T-helper 2 cell (primary cell): ENCODE data around the gene SLC25A24.
"Not testable (repeated sequence)": the region's sequence is repeated elsewhere in the genome, so short reads cannot be mapped to it uniquely, and the experiment has no call there.

ENCODE experiments used
- DNase-seq, 5 experiments: peaks; one replicate each; pipeline versions ENCODE4 v3.0.0 to v3.0.0-alpha.2; 2012 to 2022

SLC25A24 gene

GRCh38 chr1:108194051-108194450, 6.1 kb downstream of the SLC25A24 start:
- no peak for DNase-seq

- DNase-seq: no peak
These were observed 6.8 kb downstream of the SLC25A24 start for GRCh38 chr1:108193333-108193732.

- no peak for DNase-seq
These were observed 7.6 kb downstream of the SLC25A24 start for GRCh38 chr1:108192581-108192980.

GRCh38 chr1:108190686-108191416, 9.3 kb downstream of the SLC25A24 start:
- no peak for DNase-seq

- no peak for DNase-seq
These were observed 10.0 kb downstream of the SLC25A24 start for GRCh38 chr1:108190001-108190634.

- peak in 1 of 5 experiments; percentile 24 for DNase-seq
These were observed 11.3 kb downstream of the SLC25A24 start for GRCh38 chr1:108188801-108189200.

GRCh38 chr1:108182959-108183700, 17.0 kb downstream of the SLC25A24 start:
- DNase-seq: no peak

GRCh38 chr1:108179018-108179417, 21.1 kb downstream of the SLC25A24 start:
- DNase-seq: no peak

- DNase-seq: not testable (repeated sequence)
These were observed 37.7 kb downstream of the SLC25A24 start for GRCh38 chr1:108162409-108162808.

GRCh38 chr1:108159951-108160350, 40.2 kb downstream of the SLC25A24 start:
- not testable (repeated sequence) for DNase-seq

- no peak for DNase-seq
These were observed 41.2 kb downstream of the SLC25A24 start for GRCh38 chr1:108158893-108159453.

GRCh38 chr1:108154314-108154713, 45.8 kb downstream of the SLC25A24 start:
- DNase-seq: no peak

GRCh38 chr1:108152782-108153222, 47.3 kb downstream of the SLC25A24 start:
- no peak for DNase-seq

GRCh38 chr1:108151548-108151947, 48.6 kb downstream of the SLC25A24 start:
- no peak for DNase-seq

GRCh38 chr1:108149796-108150467, 50.2 kb downstream of the SLC25A24 start:
- no peak for DNase-seq

GRCh38 chr1:108144569-108144968, 55.6 kb downstream of the SLC25A24 start:
- not testable (repeated sequence) for DNase-seq

GRCh38 chr1:108142773-108143394, 57.3 kb downstream of the SLC25A24 start:
- DNase-seq: no peak

GRCh38 chr1:108142258-108142657, 57.9 kb downstream of the SLC25A24 start:
- DNase-seq: no peak

GRCh38 chr1:108141621-108142020, 58.5 kb downstream of the SLC25A24 start:
- DNase-seq: no peak

- no peak for DNase-seq
These were observed 59.2 kb downstream of the SLC25A24 start for GRCh38 chr1:108140936-108141335.

- DNase-seq: no peak
These were observed 60.0 kb downstream of the SLC25A24 start for GRCh38 chr1:108140177-108140576.

GRCh38 chr1:108139555-108139954, 60.6 kb downstream of the SLC25A24 start:
- DNase-seq: not testable (repeated sequence)
